ENCODE data around the gene VHLL.

The VHLL gene

DNA sequence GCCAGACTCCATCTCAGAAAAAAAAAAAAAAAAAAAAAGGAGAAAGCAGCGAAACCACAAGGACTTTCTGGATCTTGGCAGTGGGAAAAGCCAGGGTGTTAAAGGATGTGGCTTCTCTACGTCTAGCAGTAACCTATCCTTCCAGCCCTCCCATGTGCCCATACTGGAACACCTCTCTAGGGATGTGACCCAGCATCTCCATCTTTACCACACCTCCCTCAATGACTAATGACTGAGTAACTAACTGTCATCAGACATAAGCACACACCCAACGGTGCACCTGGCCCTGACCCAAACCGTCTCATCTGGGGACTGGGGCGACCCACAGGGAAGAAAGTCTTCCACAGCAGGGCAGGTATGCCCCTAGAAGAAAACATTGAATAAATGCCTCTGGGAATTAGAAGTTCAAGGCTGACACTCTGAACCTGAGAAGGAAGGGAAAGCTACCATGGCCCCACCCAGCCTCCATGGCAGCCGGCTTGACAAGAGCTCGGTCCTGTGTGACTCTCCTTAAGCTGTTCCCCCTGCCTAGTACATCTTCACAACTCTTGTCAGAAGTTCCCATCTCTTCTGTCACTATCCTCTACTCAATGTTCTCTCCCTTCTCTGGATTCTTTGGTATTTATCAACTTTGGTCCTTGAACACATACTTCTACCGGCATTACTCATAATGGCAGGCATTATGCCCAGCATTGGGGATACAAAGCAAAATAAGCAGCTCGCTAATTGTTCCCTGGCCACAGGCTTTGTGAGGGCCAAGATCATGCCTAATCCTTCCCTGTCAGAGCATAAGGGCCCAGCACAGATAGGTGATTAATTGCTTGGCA, 36.4 kb downstream of the VHLL start:
- in situ Hi-C loops (cut with MboI; ENCODE audit: low pct_unique_long_range_greater_than_20kb, low sequenced_read_pairs) = no loop called here
- no peak for DNase-seq

DNA sequence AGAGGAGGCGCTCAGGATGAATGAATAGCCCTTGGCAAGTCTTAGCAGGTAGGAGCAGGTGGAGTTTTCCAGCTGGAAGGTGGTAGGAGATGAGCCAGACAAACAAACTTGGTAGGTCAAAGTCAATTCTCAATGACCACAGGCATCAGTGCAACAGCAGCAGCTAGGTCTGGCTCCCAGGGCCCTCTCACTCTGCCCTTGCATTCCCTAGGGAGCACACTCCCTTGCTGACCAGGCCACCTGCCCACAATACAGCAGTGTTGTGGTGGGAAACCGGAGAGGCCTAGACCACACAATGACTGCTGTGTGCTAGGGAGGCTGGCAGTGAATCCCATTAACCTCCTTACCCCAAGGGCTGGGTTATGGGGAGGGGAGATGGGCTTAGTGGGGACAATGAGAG, 38.2 kb downstream of the VHLL start:
- in situ Hi-C loops (cut with MboI; ENCODE audit: low pct_unique_long_range_greater_than_20kb, low sequenced_read_pairs) = no loop called here

DNA sequence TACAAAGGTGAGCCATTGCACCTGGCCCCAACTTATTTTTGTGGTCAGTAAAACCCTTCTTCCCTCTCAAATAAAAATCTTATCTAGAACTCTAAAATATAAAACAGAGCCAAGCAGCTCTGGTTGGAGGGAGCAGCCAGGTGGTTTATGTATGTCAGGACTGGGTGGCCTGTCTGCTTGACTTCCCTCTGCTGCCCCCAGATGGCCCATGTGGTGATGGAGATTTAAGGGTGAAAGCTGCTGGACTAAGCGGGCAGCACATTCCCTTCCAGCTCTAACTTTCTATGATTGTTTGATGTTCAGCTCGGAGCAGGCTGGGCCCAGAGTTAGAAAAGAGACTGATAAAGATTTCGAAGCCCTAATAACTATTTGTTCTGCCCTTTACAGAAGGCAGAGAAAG, 39.3 kb downstream of the VHLL start:
- DNase-seq = peak; percentile 47
- in situ Hi-C loops (cut with MboI; ENCODE audit: low pct_unique_long_range_greater_than_20kb, low sequenced_read_pairs) = no loop called here

More for the DNA sequence above, 38.2 kb downstream of the VHLL start:
- DNase-seq = no peak

DNA sequence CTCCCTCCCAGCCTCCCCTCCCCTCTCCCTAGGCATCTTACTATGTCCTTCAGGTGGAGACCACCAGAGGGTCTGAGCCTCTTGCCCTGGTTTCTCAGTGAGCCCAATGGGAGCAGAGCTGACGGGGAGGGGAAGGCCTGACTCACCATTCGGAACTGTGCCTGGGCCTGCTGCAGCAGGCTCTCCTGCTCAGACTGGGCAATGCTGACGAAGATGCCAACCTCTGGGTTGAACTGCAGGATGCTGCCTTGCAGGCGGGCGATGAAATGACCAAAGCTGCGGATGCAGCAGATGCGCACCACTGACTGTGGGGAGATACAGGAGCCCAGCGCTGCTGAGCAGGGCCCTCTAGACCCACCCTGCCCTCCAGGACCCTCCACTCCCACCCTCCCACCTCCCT, 40.2 kb downstream of the VHLL start:
- in situ Hi-C loops (cut with MboI; ENCODE audit: low pct_unique_long_range_greater_than_20kb, low sequenced_read_pairs) = no loop called here
- no peak for DNase-seq

DNA sequence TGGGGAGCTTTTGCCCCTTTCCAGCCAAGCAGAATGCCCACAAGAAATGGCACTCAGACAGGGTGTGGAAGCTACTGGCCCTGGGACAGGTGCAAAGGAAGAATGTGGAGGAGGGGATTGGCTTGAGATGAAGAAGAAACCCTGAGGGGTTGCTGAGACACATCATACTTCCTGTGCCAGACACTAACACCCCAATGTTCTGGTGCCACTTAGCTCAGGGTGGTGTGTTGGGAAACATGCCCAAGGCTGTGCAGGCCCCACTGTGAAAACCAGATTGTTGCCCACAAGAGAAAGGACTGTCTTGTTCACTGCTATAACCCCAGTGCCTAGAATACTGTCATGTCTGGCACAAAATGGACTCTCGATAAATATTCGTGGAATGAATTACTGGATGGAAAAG, 41.4 kb downstream of the VHLL start:
- in situ Hi-C loops (cut with MboI; ENCODE audit: low pct_unique_long_range_greater_than_20kb, low sequenced_read_pairs) = no loop called here
- no peak for DNase-seq

DNA sequence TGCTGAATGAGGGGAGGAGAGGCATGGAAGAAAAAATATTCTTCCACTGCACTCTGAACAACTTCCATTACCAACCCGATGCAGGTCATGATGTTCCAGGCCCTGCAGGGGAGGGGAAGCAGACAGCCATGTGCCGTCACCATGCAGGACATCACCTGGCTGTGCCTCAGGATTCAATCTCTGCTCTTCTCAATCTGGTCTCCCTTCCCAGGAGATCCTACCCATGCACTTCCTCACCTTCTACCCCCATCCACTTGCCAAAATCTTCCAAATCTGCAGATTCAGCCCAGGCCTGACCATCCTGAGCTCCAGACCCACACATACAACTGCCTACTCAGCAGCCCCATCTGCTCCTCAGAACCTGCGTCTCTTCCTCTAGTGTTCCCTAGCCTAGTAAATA, 45.5 kb downstream of the VHLL start:
- in situ Hi-C loops (cut with MboI; ENCODE audit: low pct_unique_long_range_greater_than_20kb, low sequenced_read_pairs) = no loop called here
- DNase-seq = no peak

DNA sequence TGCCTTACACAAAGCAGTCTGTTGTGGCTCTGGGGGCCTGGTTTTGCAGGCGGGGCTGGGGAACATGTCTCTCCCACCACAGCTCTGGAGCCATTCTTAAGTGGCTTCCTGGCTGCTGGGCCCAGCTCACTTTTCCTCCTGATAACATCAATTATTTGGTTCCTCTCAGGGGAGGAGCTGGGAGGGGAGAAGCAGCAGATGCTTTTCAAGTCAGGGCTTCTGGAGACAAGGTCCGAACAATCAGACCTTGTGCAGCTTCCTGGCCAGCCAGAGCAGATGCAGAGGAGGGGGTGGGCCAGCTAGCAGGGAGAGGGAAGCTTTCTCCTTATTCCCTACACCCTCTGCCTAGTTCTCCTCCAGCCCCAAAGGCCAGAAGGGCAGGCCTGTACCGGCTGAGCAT, 47.6 kb downstream of the VHLL start:
- in situ Hi-C loops (cut with MboI; ENCODE audit: low pct_unique_long_range_greater_than_20kb, low sequenced_read_pairs) = no loop called here
- peak; percentile 92 for DNase-seq

DNA sequence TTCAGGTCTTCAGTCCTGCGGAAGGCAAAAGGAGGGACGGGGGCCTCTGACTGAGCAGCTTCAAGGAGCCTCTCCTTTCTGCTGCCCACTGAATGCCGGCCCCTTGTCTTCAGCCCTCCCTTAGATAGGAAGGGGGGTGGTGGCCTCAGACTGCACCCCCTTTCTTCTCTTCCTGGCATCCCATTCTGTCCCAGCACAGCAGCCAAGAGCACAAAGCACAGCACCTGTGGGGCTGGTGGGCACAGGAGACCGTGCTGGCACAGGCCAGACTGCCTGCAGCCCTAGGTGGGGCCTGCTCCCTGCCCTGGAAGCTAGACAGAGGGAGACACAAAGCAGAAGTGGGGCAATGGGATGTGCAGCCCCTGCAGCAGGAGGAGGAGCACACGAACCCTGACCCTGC, 49.5 kb downstream of the VHLL start:
- in situ Hi-C loops (cut with MboI; ENCODE audit: low pct_unique_long_range_greater_than_20kb, low sequenced_read_pairs) = no loop called here
- no peak for DNase-seq

All from KBM-7 (cell line).